ENCODE data around the gene WFIKKN1. TPM values are rescaled to one million over a fixed set of nuclear protein-coding genes. Genes with fewer than 3 reads are reported as not detected.

WFIKKN1 gene, protein sequence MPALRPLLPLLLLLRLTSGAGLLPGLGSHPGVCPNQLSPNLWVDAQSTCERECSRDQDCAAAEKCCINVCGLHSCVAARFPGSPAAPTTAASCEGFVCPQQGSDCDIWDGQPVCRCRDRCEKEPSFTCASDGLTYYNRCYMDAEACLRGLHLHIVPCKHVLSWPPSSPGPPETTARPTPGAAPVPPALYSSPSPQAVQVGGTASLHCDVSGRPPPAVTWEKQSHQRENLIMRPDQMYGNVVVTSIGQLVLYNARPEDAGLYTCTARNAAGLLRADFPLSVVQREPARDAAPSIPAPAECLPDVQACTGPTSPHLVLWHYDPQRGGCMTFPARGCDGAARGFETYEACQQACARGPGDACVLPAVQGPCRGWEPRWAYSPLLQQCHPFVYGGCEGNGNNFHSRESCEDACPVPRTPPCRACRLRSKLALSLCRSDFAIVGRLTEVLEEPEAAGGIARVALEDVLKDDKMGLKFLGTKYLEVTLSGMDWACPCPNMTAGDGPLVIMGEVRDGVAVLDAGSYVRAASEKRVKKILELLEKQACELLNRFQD
- total RNA-seq (0.84 and 0.90 TPM in 2 replicates), polyA plus RNA-seq (0.53 and 0.64 TPM in 2 replicates), polyA minus RNA-seq (0.50 TPM in 1 of 2 replicates, not detected in the other)
- 0.09 TPM for total RNA-seq (2013)

DNA sequence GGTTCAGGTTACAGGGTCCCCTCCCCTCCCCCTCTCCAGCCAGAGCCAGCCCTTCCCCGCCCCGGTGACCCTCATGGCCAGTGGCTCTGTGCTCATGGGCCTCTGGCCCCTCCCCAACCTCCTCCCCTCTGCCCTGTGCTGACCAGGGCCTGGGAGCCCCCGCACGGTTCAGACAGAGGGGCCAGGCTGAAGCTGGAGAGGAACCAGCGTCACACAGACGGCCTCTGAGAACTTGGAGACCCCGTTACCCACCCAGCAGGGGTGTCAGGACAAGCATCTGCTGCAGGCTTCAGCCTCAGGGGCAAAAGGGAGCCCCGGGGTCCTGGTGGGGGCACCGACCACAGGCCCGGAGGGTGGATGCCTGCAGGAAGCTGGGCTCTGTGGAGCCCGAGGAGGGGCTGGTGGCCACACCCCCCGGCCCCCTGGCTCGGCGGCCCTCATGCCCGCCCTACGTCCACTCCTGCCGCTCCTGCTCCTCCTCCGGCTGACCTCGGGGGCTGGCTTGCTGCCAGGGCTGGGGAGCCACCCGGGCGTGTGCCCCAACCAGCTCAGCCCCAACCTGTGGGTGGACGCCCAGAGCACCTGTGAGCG, at the start of gene WFIKKN1:
TSS of gene WFIKKN1 (plus strand) at position 171 of the 591 bp plus-strand sequence. CDS start at position 440, 269 bp downstream.
- Histone ChIP-seq H3K4me3 (ENCODE audit: control extremely low read depth in 1 of 5, extremely low read depth in 1 of 5, insufficient read depth in 1 of 5, low read depth in 2 of 5, low read length in 4 of 5) (no peak within 1 kb of the TSS), H3K27ac (ENCODE audit: low read length in 2 of 2) (no peak within 1 kb of the TSS), H3K4me1 (ENCODE audit: control insufficient read depth in 2 of 2, insufficient read depth in 2 of 2, low read length in 2 of 2) (peaks cover 6 to 11% of the 10 kb centered on the region in 2 donors), H2AFZ (ENCODE audit: insufficient read depth, low read depth, low read length, poor library complexity, severe bottlenecking) (no peak within 1 kb of the TSS), H3K9me3 (ENCODE audit: control extremely low read depth in 1 of 3, control insufficient read depth in 2 of 3, insufficient read depth in 1 of 3, low read length in 2 of 3) (no peaks in the 10 kb centered on the region), H3K36me3 (replicated peaks in 1 of 2; ENCODE audit: control extremely low read depth in 1 of 2, control insufficient read depth in 1 of 2, extremely low read depth in 1 of 2, insufficient read depth in 2 of 2, low read length in 1 of 2) (peaks cover 0 to 11% of the 10 kb centered on the region in 2 experiments), H3K4me2 (replicated peaks; ENCODE audit: low read depth, low read length, poor library complexity, severe bottlenecking) (no peak within 1 kb of the TSS), H3K27me3 (replicated peaks in 1 of 4; ENCODE audit: control extremely low read depth in 1 of 4, control insufficient read depth in 3 of 4, insufficient read depth in 4 of 4, low read length in 3 of 4) (no peaks in the 10 kb centered on the region), H3K9ac (ENCODE audit: low read length) (no peak within 1 kb of the TSS), H4K20me1 (ENCODE audit: control insufficient read depth, insufficient read depth, low read length, poor library complexity, severe bottlenecking) (peaks cover 13% of the 10 kb centered on the region), H3K79me2 (ENCODE audit: control insufficient read depth, insufficient read depth, low read length) (peaks cover 8% of the 10 kb centered on the region)
- no peak for TF ChIP-seq EZH2 (IDR thresholded peaks at IDR 0.05; ENCODE audit: borderline replicate concordance, insufficient read depth, low read depth, low read length, poor library complexity, severe bottlenecking)
- TF ChIP-seq, protein P1, sequence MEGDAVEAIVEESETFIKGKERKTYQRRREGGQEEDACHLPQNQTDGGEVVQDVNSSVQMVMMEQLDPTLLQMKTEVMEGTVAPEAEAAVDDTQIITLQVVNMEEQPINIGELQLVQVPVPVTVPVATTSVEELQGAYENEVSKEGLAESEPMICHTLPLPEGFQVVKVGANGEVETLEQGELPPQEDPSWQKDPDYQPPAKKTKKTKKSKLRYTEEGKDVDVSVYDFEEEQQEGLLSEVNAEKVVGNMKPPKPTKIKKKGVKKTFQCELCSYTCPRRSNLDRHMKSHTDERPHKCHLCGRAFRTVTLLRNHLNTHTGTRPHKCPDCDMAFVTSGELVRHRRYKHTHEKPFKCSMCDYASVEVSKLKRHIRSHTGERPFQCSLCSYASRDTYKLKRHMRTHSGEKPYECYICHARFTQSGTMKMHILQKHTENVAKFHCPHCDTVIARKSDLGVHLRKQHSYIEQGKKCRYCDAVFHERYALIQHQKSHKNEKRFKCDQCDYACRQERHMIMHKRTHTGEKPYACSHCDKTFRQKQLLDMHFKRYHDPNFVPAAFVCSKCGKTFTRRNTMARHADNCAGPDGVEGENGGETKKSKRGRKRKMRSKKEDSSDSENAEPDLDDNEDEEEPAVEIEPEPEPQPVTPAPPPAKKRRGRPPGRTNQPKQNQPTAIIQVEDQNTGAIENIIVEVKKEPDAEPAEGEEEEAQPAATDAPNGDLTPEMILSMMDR (IDR thresholded peaks at IDR 0.05) = no peak
- ATAC-seq (ENCODE audit: low read depth) = no peak
- H3K4me3 Mint-ChIP-seq = no peak within 1 kb of the TSS
- H3K27ac Mint-ChIP-seq = no peak within 1 kb of the TSS
- no peaks in the 10 kb centered on the region for H3K9me3 Mint-ChIP-seq (ENCODE audit: insufficient read depth)
- ChIA-PET CTCF (no interaction called here), POLR2A (no interaction called here)
- peaks cover 3% of the 10 kb centered on the region for H3K4me1 Mint-ChIP-seq
- DNase-seq = no peak
- no peaks in the 10 kb centered on the region for H3K27me3 Mint-ChIP-seq
- WGBS (ENCODE audit: insufficient coverage) = 5% methylated on average over 22 of the region's 23 CpGs
- intact Hi-C loops (cut with micrococcal nuclease) = no loop called here

All from B cell (primary cell).